Ovary (tissue), 3 donors: ENCODE data around the gene TMEM82.

Source experiments
- CTCF ChIP-seq, 3 donors: fragments of 450-650 bp in 2 of 3; fragments of 200-600 bp in 1 of 3; IDR thresholded peaks; one replicate each; pipeline versions ENCODE4 v1.5.1 to v1.8.0; 2016 to 2022; ENCODE audit warnings: antibody characterized with exemption in 3 of 3, mild to moderate bottlenecking in 1 of 3
- POLR2A ChIP-seq: fragments of 450-650 bp; IDR thresholded peaks from one replicate; pipeline ENCODE4 v1.6.1; 2017; ENCODE audit warnings: antibody characterized with exemption, mild to moderate bottlenecking, moderate library complexity
- donor health status: DM: no; HTN: no; CAD: no.

- TF ChIP-seq POLR2A: no peak
- TF ChIP-seq CTCF (IDR thresholded peaks at IDR 0.05): no peak
Measured at GRCh38 chr1:15722836-15723532, 19.3 kb upstream of the TMEM82 start.
